HG03159 (cell line): ENCODE results near the gene COL6A2.
"Not testable (repeated sequence)": the region's sequence is repeated elsewhere in the genome, so short reads cannot be mapped to it uniquely, and the experiment has no call there.

Experiments used
- ATAC-seq: cut with Tn5 transposase; IDR thresholded peaks from one replicate; pipeline ENCODE4 v1.9.1; 2021; ENCODE audit warnings: mild to moderate bottlenecking, moderate library complexity; ENCODE audit not compliant: unreplicated experiment

COL6A2 gene

GRCh38 chr21:46097336-46098293, at the start of gene COL6A2:
Gene COL6A2, plus strand, starts transcription at chr21:46098112.
- ATAC-seq, result no peak

- no peak for ATAC-seq
These were observed 48.7 kb upstream of the COL6A2 start for GRCh38 chr21:46048926-46049889.

DNA sequence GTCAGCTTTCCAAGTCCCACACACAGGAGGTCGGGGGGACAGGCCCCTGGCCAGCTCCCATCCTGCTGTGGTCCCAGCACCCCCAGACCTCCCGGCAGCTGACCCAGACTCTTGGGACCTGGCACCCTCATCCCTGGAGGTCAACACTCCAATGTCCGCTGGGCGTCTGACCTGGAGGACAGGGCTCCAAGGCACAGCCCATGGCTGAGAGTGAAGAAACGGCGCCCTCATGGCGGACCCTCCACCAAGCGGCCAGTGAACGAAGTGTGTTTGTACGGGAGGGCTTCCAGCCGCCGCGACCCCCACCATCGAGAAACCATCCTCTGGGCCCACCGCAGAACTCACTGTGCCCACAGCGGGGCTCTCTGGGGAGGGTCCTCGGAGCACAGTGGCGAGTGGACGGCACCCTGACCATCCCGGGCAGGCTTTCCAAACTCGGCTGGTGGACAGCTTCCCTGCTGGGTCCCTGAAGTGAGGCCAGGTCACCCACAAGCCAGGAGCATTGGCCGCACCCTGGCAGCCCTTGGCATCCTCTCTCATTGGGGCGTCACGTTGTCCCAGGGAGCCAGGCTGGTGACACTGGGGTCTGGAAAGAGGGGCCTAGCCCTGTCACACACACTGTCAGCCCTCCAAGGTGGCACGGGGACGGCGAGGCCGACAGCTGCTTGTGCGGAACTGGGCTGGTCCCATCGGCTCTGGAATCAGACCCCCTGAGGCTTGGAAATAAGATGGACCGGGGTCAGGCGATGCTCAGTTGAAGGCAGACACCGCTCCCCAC, 47.8 kb upstream of the COL6A2 start:
- no peak for ATAC-seq

- no peak for ATAC-seq
These were observed 47.1 kb upstream of the COL6A2 start for GRCh38 chr21:46050668-46051378.

DNA sequence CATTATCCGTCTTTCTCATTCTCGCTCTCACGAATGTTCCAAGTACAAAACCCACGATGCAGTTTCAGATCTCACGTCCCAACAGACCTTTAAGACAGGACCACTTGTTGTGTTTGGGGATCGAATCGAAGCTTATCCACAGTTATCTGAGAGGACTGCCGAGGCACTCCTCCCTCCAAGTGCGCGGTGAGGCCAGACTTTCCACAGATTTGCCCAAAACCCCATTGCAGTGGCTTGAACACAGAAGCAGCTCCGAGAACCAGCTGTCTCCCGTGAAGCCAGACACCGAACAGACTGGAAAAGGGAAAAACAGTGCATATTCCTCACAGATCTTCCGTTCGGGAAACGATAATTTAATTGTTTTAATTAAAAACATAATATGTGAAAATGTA, 46.5 kb upstream of the COL6A2 start:
- no peak for ATAC-seq

DNA sequence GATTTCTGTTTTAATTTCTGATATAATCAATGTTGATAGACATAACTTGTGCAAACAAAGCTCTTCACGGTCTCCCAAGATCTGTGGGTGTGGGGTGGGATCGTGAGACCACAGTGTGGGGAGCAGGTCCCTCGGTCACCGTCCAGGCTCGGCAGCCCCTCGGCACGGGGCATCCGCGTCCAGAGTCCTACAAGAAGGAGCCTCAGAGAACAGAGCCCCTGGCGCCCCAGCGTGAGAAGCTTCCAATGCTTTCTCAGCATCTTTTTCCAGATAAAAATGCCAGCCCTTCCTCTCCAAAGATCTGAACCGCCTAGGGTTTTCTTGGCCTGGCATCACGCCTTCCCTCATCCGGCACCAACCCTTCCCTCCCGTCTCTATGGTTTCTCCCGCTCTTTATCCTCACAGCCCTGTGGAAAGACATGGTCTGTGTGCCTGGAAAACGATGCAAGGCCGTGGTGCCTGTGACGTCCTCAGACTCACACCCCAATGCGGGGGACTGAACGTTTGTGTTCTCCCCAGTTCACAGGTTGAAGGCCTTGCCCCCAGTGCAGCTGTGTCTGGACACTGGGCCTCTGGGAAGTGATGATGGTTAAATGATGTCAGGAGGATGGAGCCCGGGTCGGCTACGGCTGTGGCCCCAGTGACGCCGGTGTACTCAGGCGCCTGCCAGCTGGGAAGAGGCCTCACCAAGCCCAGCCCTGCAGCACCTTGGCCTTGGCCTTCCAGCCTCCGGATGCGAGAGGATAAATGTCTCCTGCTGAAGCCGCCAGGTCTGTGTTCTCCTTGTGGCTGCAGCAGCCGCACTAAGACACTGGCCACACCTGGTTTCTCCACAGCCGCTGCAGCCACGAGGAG, 45.9 kb upstream of the COL6A2 start:
- ATAC-seq, result no peak

- ATAC-seq, result no peak
These were observed 44.9 kb upstream of the COL6A2 start for GRCh38 chr21:46052703-46053651.

DNA sequence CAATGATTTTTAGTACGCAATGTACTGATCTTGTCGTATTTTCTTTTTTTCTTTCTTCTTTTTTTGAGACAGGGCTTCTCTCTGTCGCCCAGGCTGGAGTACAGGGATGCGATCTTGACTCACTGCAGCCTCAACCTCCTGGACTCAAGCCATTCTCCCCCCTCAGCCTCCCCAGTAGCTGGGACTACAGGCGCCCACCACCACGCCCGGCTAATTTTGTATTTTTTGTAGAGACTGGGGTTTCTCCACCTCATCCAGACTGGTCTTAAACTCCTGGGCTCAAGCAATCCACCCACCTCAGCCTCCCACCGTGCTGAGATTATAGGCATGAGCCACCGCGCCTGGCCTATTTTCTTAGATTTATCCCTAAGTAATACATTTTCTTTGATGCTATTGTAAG, 43.9 kb upstream of the COL6A2 start:
- no peak for ATAC-seq

DNA sequence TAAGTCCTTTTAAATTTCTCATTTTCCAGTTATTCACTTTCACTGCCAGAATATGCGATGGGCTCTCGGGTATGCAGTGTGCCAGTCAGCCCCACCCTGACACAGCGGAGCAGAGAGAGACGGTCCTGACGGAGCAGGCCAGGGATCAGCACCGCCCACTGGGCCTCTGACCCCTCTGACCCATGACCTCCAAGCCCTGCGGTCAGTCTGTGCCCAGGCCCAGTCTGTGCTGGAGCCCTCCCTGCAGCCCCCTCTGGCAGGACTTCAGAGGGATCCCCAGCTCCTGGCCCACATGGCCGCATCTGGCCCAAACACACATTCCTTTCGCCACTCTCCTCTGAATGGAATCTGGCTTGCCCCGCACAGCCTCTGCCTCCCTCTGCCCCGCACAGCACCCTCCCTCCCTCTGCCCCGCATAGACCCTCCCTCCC, 43.4 kb upstream of the COL6A2 start:
- no peak for ATAC-seq

GRCh38 chr21:46055863-46056281, 42.0 kb upstream of the COL6A2 start:
- no peak for ATAC-seq

DNA sequence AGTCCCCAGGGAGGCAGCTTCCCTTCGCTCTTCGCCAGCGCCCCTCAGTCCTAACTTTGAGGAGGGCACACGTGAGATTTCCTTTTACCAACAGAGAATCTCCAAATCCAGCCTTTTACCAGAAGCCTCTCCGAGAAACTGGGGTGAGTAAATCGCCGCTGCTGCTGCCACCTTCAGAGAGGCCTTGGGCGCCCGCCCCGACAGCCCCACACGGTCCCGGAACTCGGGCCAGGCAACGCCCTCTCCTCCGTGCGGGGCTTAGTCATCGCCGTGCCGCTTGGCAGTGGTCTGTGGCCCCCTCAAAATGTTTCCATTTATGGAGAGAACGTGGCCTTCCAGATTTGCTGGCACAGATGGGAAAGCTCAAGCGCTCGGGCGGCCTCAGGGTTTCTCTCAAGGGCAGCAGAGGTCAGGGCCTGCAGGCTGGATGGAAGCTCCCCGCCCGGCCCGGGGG, 41.4 kb upstream of the COL6A2 start:
- no peak for ATAC-seq

DNA sequence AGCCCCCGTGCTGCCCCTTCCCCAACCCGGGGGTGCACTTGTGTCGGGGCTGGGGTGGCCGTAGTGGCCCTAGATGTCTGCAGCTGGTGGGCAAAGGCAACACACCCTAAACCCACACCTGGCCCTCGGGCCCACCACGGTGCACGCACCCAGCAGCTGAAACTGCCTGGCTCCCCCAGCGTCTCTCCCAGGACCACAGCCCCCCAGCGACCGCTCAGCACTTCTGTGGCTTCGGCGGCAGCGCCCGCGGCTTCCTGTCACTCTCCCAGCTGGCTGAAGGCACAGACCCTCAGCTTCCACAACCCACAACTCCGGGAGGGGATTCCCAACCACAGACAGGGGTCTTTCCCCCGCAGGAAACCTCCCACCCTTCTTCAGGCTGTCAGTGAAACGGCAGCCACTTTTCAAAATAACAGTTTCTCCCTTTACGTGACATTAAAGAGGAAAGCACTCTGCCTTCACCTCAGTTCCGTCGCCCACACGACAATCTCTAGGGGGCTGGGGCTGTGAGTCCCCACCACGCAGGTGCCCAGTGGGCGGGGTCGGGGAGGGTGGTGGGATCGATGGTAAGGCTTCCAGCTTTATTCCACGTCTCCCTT, 40.7 kb upstream of the COL6A2 start:
- no peak for ATAC-seq

GRCh38 chr21:46057710-46058241, 40.1 kb upstream of the COL6A2 start:
- no peak for ATAC-seq

- no peak for ATAC-seq
These were observed 39.3 kb upstream of the COL6A2 start for GRCh38 chr21:46058431-46059145.

DNA sequence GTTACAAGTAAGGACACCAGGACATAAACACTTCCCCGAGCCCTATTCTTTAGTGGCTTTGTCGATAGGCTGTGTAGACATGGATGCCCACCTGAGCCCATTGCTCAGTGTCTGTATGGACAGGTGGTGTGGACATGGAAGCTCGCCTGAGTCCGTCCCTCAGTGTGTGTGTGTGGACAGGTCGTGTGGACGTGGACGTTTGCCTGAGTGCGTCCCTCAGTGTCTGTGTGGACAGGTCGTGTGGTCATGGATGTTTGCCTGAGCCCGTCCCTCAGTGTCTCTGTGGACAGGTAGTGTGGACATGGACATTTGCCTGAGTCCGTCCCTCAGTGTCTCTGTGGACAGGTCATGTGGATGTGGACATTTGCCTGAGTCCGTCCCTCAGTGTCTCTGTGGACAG, 38.7 kb upstream of the COL6A2 start:
- no peak for ATAC-seq

DNA sequence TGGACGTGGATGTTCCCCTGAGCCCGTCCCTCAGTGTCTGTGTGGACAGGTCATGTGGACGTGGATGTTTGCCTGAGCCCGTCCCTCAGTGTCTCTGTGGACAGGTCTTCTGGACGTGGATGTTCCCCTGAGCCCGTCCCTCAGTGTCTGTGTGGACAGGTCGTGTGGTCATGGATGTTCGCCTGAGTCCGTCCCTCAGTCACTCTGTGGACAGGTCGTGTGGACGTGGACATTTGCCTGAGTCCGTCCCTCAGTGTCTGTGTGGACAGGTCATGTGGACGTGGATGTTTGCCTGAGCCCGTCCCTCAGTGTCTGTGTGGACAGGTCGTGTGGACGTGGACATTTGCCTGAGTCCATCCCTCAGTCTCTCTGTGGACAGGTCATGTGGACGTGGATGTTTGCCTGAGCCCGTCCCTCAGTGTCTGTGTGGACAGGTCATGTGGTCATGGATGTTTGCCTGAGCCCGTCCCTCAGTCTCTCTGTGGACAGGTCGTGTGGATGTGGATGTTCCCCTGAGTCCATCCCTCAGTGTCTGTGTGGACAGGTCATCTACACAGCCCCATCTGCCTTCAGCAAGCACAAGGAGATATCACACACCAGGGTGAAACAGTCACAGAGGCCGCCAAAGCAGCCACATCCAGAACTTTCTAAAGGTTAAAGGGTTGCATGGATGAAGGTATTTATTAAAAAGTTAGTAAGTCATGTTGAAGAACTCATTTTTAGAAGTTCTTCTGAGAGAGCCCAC, 38.0 kb upstream of the COL6A2 start:
- ATAC-seq, result not testable (repeated sequence)
